ENCODE measurements around the gene ZBTB22.
"Not testable (repeated sequence)": the region's sequence is repeated elsewhere in the genome, so short reads cannot be mapped to it uniquely, and the experiment has no call there.

Gene ZBTB22

GRCh38 chr6:33317669-33318425 lies at the start of gene ZBTB22:
Gene ZBTB22, minus strand, starts transcription at chr6:33317744. Its CDS starts 828 bp downstream, at chr6:33316916.
- peak; percentile 85 to 93 for DNase-seq (ENCODE audit: low read depth in 2 of 2)

GRCh38 chr6:33367009-33367714 lies 49.6 kb upstream of the ZBTB22 start:
- DNase-seq (ENCODE audit: low read depth in 2 of 2), result no peak

GRCh38 chr6:33365206-33365971 lies 47.8 kb upstream of the ZBTB22 start:
- DNase-seq (ENCODE audit: low read depth in 2 of 2), result not testable (repeated sequence)

- not testable (repeated sequence) for DNase-seq (ENCODE audit: low read depth in 2 of 2)
Observed at GRCh38 chr6:33364475-33365205, 47.1 kb upstream of the ZBTB22 start.

GRCh38 chr6:33363486-33363885 lies 45.9 kb upstream of the ZBTB22 start:
- DNase-seq (ENCODE audit: low read depth in 2 of 2), result not testable (repeated sequence)

GRCh38 chr6:33359331-33359730 lies 41.8 kb upstream of the ZBTB22 start:
- DNase-seq (ENCODE audit: low read depth in 2 of 2), result no peak

GRCh38 chr6:33357160-33357871 lies 39.8 kb upstream of the ZBTB22 start:
- not testable (repeated sequence) for DNase-seq (ENCODE audit: low read depth in 2 of 2)

GRCh38 chr6:33356295-33356694 lies 38.8 kb upstream of the ZBTB22 start:
- DNase-seq (ENCODE audit: low read depth in 2 of 2), result no peak

GRCh38 chr6:33355860-33356259 lies 38.3 kb upstream of the ZBTB22 start:
- DNase-seq (ENCODE audit: low read depth in 2 of 2), result not testable (repeated sequence)

- DNase-seq (ENCODE audit: low read depth in 2 of 2), result no peak
Observed at GRCh38 chr6:33347816-33348215, 30.3 kb upstream of the ZBTB22 start.

- not testable (repeated sequence) for DNase-seq (ENCODE audit: low read depth in 2 of 2)
Observed at GRCh38 chr6:33346972-33347371, 29.4 kb upstream of the ZBTB22 start.

GRCh38 chr6:33344701-33345697 lies 27.5 kb upstream of the ZBTB22 start:
- peak; percentile 43 to 45 for DNase-seq (ENCODE audit: low read depth in 2 of 2)

GRCh38 chr6:33343953-33344611 lies 26.5 kb upstream of the ZBTB22 start:
- DNase-seq (ENCODE audit: low read depth in 2 of 2), result peak; percentile 9 to 45

- DNase-seq (ENCODE audit: low read depth in 2 of 2), result not testable (repeated sequence)
Observed at GRCh38 chr6:33343606-33343952, 26.0 kb upstream of the ZBTB22 start.

- DNase-seq (ENCODE audit: low read depth in 2 of 2), result no peak
Observed at GRCh38 chr6:33339193-33339592, 21.6 kb upstream of the ZBTB22 start.

- DNase-seq (ENCODE audit: low read depth in 2 of 2), result no peak
Observed at GRCh38 chr6:33336495-33336894, 19.0 kb upstream of the ZBTB22 start.

- no peak for DNase-seq (ENCODE audit: low read depth in 2 of 2)
Observed at GRCh38 chr6:33335916-33336315, 18.4 kb upstream of the ZBTB22 start.

- DNase-seq (ENCODE audit: low read depth in 2 of 2), result no peak
Observed at GRCh38 chr6:33333666-33334065, 16.1 kb upstream of the ZBTB22 start.

- no peak for DNase-seq (ENCODE audit: low read depth in 2 of 2)
Observed at GRCh38 chr6:33330736-33331135, 13.2 kb upstream of the ZBTB22 start.

All from stimulated activated CD8-positive, alpha-beta memory T cell treated with anti-CD3 and anti-CD28 coated beads, Interleukin-2, amount 100 ng/mL, for 1 hour (primary cell).